GM19468 (cell line): ENCODE results near the gene ATP8A2.

ENCODE experiments used
- ATAC-seq: cut with Tn5 transposase; IDR thresholded peaks from one replicate; pipeline ENCODE4 v1.9.1; 2021; ENCODE audit warnings: mild to moderate bottlenecking, moderate library complexity, moderate number of reproducible peaks; ENCODE audit not compliant: unreplicated experiment; ENCODE audit errors: extremely low read depth

ATP8A2 gene

DNA sequence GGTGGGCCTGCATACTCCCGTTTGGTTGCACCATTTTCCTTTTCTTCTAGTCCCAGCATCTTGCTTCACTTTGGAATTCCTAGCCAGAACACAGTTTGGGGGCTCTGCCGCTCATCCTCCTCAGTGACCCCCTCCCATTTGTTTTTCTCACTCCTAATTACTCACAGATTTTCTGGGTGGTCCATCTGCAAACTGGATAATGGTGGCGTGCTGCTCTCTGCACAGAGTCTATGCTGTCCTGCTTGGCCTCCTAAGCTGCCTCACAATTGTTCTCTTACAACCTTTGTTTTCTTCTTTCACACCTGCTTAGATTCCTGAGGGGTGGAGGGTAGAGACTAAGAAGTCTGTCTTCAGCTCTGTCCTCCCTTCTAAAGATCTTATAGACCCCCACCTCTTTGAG is 599.3 kb downstream of the ATP8A2 start:
- no peak for ATAC-seq

DNA sequence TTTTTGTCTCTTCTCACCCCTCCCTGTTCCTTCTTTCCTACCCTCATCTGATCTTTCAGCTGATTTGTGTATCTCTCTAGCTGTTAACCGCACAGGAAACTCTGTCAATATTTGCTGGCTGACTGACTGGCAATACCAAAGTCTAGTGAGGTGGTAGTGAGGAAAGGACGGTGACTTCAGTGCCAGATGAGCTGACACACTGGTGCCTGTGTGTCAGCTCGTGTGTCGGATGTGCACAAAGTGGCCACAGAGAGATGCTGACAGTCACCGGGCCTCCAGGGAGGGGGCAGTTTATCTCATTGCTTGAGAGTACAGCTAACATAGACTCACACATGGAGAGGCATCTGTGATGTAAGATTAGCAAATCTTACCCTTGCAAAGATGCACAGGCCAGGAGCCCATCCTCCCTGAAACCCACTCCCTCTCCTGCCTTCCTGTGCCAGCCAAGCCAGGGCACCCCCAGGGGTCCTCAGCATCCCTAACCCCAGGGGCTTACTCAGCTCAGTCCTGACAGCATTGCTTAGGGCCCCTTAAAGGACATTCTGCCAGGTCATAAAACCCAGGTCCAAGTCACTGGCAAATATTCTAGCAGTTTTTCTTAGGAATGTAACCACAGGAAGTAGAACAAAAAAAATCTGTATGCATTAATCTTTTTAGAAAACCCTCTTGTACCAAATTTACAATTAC is 599.8 kb downstream of the ATP8A2 start:
- no peak for ATAC-seq

DNA sequence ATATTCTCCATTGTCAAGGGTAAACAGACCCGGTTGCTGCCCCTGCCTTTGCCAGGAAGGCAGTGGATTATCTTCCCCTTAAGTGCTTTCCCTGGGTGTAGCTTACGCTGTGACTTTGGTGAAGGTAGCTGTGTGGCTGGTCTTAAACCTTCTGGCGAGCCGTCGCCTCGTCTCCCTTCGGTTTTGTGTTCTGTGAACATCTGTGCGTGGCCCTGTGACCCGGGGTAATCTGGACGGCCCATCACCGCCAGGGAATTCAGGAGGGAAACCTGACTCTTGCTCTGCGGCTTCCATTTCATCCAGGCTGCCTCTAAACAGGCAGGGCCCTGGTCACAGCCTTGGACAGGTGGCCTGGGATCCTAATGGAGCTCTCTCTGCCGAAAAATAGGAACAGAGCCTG is 601.3 kb downstream of the ATP8A2 start:
- ATAC-seq = no peak

DNA sequence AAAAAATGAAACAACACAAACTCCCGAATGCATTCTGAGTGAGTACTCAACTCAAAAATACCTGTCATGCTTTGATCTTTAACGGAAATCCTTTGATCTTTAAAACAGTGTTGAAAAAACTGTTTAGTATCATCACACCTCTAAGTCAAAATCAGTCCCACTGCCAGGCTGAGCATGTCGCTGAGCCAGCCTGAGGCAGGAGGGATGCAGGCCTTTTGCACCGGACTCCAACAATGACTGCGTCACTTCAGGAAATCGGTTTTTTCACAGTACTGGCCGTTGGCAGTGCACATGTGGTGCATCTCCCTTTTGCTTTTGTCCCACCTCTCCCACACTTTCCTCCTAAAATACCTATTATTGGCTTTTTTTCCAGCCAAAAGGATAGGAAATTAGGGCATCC is 601.8 kb downstream of the ATP8A2 start:
- no peak for ATAC-seq

DNA sequence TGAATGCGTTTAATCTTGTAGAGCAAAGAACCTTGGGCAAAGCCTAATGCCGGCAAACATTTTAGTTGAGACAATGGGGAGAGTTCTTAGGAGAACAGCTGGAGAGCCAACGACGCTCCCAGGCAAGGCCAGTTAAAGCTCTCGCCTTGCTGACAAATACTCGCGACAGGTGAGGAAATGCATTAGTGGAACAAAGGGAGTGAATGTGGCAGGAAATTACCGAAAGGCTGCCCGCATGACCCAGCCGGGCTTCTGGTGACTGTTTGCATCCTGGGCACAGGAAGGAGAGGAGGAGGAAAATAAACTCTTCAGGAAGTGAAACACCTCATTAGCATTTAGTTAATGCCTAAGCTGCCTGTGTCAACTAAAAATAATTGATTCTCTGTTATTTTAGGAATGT is 605.4 kb downstream of the ATP8A2 start:
- ATAC-seq = no peak

DNA sequence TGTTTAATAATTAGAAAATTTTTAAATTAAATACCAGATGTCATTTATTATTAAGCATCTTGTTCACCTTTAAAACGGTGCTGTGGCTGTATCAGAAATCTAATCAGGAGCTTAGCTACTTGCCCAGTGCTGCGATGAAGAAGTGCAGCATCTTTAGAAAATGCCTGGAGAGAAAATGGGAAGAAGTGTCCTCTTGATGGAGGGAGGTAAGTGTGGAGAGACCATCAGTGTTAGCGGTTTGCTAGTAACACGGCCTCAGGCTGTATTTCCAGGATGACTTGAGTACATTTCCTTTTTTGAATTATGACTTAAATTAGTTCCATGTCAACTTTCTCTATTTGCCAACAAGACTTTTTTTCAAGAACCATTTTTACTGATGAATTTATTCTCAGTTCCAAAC is 605.9 kb downstream of the ATP8A2 start:
- ATAC-seq = no peak

DNA sequence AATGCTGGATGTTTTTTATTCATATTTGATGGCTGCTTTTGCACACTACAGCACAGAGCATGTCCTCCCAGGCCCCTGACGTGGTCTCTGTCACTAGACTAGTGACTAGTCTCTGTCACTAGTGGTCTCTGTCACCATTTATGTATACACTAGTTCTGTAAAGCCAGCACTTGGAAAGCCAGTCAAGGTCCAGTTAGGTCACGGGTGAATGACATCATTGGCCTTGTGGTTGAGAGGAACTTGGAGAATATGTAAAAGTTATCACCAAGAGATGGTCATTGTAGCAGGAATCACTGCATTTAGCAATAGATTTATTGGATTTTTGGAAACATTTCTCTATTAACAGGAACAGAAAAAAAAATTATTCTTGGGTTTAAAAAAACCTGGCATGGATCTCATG is 607.2 kb downstream of the ATP8A2 start:
- no peak for ATAC-seq

DNA sequence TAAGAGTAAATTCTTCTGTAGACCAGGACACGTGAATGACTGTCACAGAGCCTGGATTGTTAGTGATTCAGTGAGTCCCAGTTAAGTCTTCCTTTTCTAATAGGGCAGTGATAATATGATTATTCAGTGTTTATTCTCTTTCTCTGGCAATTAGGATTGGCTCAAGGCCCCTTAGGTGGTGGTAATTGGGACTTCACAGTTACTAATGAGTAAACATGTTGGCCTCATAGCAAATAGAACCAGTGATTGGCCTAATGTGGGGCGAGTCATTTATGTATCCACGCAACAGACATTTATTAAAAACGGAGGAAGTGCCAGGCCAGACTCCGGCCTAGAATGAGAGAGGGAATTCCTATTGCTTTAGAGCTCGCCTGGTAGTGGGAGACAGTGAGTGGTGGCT is 607.6 kb downstream of the ATP8A2 start:
- ATAC-seq = no peak

DNA sequence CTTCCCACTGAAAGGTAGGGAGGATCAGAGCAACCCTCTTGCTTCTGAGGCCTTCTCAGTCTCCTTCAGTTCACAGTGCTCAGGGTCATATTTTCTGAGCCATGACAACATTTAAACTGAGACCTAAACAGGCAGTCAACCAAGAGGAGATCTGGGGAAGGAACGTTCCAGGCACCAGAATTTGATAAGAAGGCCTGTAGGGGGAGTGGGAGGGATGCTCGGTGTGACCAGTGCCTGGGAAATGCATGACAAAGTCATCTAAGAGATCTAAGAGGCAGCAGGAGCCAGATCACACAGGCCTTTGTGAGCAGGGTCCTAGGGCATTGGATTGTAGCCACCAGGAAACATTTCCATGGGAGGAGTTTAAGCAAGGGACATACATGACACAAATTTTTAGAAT is 608.5 kb downstream of the ATP8A2 start:
- ATAC-seq = no peak

DNA sequence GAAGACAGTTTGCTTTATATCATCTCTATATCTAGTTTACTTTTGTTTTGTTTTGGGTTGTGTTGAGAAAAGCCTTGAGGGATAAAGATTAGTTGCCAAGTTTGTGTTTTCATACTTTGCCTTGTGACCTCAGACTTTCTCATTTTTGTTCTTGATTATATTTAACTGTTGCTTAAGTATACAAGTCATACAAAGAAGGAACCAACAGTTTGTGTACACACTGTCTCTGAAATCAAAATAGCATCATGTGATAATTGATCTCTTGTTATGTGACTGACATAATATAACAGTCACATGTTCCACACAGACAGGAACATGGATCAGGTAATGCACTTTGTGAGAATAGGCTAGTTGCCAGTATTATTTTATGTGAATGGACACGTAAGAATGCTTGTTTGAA is 609.3 kb downstream of the ATP8A2 start:
- ATAC-seq = no peak

DNA sequence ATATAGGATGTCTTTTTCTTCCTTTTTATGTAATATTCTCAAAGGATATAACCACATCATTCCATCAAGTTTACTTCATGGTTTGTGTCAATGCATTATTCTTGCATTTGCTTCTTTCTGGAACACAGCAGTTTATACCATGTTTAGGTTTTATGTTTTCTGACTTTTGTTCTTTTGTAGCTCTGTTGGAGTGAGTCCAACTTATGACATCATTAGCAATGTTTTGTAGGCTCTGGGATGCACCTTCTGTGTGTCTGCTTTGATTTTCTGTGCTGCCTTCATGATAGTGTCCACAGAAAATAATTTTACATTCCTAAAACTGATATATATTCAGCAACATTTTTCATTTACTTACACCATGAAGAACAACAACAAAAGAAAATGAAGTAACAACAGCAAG is 611.1 kb downstream of the ATP8A2 start:
- no peak for ATAC-seq

DNA sequence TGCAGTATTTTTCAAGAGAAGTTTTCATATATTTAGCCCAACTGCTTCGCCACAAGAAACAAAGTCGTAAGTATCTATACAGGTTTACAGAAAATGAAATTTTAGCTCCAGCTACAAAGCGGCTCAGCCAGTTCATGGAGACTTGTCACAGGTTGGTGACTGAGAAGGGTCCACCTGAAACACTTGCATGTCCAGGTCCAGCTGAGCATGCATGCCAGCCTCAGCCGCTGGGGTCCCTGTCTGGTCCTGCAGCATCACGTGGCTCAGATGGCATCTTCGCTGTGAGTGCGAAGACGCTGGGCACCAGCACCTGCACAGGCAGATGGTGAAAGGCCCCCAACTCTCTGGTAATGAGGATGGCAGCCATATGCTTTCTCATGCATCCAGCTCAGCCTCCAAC is 616.2 kb downstream of the ATP8A2 start:
- ATAC-seq = no peak

DNA sequence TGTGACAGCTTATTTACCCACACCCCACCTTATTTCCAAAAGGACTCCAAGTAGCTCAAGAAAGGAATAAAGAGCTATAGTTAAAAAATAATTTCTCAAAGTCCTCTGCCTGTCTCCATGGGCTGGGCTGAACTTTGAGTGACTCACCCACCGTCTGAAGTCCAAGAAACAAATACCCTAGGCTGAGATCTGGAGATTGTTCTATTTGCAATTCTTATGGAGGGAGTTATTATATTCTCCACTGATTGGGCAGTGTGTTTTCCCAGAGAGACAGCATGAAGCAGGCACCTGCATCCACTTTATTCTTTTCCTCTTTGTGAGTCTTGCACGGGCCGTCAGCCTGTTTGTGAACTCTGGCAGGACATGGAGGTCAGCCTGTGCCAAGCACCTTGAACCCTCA is 616.9 kb downstream of the ATP8A2 start:
- ATAC-seq = no peak

DNA sequence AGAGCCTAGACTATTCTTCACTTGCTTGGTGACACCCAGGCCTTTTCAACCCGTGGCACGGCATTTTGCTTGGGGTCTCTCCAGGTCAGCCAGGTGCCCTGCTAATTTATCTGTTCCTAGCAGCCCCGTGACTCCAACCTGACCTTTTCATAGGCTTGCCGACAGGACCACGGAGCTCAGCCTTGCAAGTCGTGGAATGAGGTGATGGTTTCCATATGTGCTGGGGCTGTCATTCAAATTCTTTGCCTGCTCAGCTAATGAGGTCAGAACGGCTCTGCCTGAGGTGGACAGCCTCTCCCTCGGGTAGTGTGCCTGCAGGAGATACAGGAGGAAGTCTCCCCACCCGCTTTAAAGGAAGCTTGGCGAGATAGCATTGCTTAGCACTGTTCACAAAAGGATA is 619.0 kb downstream of the ATP8A2 start:
- no peak for ATAC-seq

DNA sequence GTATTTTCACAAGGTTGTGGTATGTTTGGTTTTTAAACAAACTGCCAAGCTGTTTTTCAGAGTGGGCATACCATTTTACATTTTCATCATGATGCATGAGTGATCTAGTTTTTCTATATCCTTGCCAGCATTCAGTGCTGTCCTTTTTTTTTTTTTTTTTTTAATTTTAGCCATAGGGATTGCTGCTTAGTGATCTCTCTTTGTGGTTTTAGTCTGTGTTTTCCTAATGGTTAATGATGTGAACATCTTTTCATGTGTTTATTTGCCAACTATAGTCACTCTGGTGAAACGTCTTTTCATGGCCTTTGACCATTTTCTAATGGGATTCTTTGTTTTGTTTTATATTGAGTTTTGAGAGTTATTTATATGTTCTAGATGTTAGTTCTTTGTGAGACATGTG is 620.3 kb downstream of the ATP8A2 start:
- no peak for ATAC-seq

DNA sequence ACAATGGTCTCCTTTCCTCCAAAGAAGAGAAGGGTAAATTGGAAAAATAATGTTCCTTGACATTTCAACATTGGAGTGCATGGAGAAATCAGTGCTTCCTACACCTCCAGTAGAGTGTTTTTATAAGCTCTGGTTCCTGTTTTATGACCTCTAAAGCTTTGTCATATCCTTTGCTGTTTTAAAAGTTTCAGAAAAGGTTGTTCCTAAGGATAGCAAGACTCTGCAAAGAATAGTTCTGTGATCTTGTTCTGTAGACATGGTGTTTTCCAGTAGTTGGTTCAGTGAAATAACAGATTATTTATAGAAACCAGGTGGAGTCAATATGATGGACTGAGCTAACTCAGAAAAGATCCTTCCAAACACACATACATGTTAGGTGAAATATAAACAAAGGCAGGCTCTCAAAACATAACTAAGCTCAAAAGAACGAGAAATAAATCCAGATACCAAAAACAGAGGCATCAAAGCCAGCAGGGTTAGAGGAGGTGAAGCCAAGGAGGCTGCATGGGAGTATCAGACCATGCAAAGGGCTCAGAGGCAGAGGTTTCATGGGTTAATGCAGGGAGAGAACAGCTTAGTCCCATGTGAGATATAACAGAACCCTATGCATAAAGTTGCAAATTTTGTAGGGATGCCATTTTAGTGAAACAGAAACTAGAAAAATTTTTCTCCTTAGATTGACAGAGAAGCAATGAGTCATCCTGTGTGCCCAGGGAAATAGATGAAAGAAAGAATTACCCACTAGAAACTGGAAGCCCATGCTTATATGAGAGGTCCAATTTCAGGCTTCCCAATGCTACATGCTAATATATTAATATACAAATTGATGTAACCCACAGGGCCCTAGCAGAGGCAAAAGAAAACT is 635.7 kb downstream of the ATP8A2 start:
- no peak for ATAC-seq

DNA sequence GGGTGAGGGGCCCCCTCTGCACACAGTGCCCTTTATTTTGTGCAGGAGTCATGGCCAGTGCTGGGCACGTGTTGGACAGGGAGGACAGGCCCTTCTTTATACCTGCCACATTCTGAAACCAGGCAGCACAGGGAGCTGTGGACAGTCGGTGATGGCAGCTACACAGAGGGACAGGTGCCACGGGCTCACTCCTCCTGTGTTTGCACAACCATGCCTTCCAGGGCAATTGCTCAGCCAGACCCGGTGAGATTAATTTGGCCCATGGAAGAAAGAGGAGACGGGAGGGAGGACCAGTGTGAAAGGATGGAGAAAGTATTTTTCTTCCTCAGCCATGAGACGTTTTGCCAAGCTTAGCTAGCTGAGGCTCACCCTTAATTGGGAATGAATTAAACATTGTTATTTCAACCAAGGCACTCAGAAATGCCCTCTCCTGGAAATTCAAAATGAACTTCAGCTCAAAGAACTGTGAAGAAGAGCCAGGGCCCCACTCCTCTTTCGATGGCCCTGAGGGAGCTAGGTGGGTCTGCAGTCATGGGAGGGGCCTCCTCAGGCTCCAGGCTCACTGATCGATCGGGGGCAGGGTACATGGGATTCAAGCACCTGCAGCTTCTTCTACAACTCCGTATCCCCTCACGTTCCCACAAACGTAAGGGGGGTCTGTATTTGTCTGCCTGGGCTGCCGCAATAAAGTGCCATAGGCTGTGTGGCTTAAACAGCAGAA is 638.9 kb downstream of the ATP8A2 start:
- no peak for ATAC-seq

DNA sequence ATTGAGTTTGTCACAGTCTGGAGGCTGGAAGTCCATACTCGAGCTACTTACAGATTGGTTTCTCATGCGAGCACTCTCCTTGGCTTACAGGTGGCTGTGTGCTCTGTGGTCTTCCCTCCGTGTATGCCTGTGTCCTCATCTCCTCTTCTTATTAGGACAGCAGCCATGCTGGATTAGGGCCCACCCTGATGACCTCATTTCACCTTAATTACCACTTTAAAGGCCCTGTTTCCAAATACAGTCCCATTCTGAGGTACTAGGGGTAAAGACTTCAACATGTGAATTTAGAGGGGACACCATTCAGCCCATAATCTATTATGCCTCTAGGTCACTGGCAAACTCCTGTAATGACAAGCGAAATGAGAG is 639.4 kb downstream of the ATP8A2 start:
- no peak for ATAC-seq

DNA sequence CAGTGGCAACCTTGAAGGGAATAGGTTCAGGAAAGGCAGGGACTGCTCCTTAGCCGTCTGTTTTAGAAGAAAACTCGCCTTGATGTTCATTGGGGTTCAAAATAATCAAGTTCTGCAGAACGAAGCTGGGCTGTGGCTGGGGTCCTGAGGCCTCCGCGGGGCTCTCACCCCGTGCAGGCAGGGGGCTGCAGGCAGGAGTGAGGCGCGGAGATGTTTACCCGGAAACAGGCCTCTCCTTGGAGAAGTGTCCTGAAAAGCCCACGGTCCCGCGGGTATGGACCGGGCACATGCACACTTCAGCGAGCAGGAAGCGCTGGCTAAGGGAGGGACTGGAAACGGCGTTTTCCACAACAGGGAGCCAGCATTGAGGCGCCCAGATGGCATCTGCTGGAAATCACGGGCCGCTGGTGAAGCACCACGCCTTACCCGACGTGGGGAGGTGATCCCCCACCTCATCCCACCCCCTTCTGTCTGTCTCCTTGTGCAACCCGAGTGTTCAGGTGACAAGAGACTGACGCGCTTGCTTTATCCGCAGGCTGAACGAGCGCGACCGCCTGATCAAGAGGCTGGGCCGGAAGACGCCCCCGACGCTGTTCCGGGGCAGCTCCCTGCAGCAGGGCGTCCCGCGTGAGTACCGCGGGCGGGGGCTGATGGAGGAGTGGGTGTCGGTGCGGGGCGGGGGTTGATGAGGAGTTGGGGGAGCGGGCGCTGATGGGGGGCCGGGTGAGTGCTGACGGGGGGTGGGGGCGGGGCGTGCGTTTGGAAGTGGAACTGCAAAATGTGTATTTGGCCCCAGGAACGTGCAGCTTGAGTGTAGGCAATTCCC is 640.4 kb downstream of the ATP8A2 start:
- no peak for ATAC-seq

DNA sequence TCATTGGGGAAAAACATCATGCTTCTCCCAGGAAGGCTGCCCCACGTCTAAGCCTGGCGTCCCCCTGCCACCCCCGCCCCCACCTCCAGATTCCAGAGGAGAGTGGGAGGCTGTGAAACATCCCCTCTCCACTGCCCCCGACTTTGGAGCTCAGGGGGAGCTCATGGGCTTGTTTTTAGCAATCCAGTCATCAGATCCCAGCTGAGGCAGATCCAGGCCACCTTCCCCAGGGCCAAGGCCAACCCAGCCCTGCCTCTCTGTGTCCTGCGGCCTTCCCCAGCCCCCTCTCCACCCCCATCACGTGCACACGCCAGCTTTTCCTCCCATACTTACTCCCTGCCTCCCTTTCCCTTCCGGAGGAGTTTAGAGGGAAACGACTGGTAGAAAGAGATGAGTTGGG is 641.2 kb downstream of the ATP8A2 start:
- ATAC-seq = no peak
